Measurements from ENCODE around the gene GPR12.

The GPR12 gene

DNA sequence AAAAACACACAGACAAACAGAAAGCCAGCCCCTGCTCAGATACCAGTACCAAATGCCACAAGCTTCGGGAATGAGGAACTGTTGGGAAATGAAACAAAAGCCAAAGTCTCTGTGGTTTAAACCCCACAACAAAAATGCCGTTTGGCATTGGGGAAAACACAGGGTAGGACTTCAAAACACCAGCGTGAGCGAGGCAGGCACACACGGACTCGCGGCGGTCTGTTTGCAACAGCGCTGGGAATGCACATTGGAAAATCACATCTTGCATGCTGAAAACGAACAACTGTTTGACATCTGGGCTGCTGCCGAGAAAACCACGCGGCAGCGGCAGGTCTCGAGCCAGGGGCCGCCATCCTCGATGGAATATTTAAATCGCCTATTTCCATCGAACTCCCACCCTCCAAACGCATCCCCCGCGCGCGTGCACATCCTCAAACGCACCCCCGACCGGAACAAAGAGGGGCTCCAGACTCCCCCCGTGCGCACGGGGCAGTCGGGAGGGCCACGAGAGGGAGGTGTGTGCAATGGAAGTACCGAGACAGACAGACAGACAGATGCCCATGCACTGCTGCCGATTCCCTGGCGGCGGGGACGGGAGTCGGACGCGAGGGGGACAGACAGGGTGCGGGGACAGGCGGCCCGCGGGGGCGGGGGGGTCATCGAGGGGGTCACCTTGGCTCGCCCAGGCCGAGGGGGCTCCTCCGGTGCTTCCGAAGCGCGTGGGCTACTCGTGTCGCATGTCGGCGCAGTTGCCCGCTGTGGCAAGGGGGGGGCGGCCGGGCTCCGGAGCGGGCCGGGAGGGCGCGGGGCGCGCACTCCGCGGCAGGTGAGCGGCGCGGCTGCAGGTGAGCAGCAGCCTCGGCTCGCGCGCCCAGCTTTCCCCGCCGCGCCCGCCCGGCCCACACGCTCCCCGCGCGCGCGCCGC, at the start of gene GPR12:
Gene GPR12 (minus strand): TSS at position 880 of the 925 bp plus-strand sequence. CDS start 959 bp downstream, outside the sequence.
- TF ChIP-seq, protein P1, sequence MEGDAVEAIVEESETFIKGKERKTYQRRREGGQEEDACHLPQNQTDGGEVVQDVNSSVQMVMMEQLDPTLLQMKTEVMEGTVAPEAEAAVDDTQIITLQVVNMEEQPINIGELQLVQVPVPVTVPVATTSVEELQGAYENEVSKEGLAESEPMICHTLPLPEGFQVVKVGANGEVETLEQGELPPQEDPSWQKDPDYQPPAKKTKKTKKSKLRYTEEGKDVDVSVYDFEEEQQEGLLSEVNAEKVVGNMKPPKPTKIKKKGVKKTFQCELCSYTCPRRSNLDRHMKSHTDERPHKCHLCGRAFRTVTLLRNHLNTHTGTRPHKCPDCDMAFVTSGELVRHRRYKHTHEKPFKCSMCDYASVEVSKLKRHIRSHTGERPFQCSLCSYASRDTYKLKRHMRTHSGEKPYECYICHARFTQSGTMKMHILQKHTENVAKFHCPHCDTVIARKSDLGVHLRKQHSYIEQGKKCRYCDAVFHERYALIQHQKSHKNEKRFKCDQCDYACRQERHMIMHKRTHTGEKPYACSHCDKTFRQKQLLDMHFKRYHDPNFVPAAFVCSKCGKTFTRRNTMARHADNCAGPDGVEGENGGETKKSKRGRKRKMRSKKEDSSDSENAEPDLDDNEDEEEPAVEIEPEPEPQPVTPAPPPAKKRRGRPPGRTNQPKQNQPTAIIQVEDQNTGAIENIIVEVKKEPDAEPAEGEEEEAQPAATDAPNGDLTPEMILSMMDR (IDR thresholded peaks at IDR 0.05): no peak
- TF ChIP-seq ZFX (IDR thresholded peaks at IDR 0.05; ENCODE audit: borderline replicate concordance): no peak
- no peak within 1 kb of the TSS for H3K27ac ChIP-seq

DNA sequence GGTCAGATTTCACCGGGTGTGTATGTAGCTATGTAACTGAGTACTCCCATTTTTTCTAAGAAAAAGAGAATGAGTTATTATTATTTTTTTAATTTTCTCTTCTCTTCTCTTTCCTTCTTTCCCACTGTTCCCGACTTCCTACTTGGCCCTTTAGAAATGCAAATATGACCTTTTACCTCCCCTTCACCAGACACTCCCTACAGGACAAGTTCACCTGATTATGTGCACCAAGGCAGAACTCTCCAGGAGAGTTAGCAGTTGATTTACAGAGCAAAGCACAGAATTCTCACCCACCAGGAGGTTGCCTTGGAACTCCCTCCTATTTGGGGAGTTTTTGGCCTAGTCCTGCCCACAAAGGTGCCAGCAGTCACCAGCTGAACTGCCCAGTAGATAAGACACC, 49.5 kb upstream of the GPR12 start:
- no peak for TF ChIP-seq ZFX (IDR thresholded peaks at IDR 0.05; ENCODE audit: borderline replicate concordance)
- TF ChIP-seq, protein P1 (IDR thresholded peaks at IDR 0.05): no peak
- no peak overlapping the region for H3K27ac ChIP-seq

DNA sequence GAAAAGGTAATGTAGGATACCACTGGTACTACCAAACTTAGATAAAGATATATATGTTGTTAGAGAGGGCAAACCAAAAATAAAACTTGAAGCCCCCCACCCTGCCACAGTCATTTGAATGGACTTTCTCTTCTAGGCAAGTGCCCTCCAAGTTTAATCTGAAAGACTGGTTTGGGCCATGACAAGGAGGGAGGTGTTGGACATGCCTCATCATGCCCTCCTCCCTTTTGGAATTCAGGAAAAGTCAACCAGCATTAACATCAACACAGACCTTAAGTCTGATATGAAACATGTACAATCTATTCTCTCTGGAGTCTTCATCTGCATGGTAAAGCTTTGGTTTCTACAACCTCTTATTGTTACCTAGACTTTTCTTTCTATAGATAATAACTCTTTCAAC, 46.3 kb upstream of the GPR12 start:
- no peak overlapping the region for H3K27ac ChIP-seq
- TF ChIP-seq ZFX (IDR thresholded peaks at IDR 0.05; ENCODE audit: borderline replicate concordance): no peak
- TF ChIP-seq, protein P1 (IDR thresholded peaks at IDR 0.05): no peak

GRCh38 chr13:26787961-26788360, 27.4 kb upstream of the GPR12 start:
- H3K27ac ChIP-seq: no peak overlapping the region
- no peak for TF ChIP-seq ZFX (IDR thresholded peaks at IDR 0.05; ENCODE audit: borderline replicate concordance)
- TF ChIP-seq, protein P1 (IDR thresholded peaks at IDR 0.05): no peak

DNA sequence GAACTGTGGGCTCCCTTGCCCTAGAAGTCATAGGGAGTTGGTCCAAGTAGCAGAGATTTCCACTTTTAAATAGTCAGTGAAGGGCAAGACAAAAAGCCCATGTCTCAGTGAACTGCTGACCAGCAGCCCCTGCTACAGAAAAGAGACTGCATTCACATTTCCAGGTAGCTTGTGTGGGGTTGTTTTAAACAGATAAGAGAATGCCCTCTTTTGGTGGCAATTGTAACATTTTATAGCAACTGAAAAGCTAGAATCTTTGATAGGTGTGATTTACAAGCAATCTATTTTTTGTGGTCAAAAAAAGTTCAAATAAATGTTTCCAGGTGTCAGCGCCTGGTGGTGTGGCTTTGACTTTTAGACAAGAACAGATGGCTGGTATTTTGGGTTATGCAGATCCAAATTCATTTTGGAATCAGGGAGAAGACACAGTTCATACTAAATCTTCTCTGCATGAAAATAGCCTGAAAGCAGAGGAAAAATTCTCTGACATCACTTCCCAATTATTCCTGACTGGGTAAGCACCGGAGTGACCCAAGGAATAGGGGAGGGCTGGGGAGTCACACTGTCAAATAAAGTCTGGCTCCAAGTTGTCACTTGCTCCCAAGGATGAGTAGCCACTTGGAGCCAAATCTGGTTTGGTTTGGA, 26.2 kb upstream of the GPR12 start:
- H3K27ac ChIP-seq: no peak overlapping the region

GRCh38 chr13:26785838-26786630, 25.4 kb upstream of the GPR12 start:
- no peak overlapping the region for H3K27ac ChIP-seq
- TF ChIP-seq ZFX (IDR thresholded peaks at IDR 0.05; ENCODE audit: borderline replicate concordance): no peak
- TF ChIP-seq, protein P1 (IDR thresholded peaks at IDR 0.05): no peak

More for the DNA sequence above, 26.2 kb upstream of the GPR12 start:
- no peak for TF ChIP-seq ZFX (IDR thresholded peaks at IDR 0.05; ENCODE audit: borderline replicate concordance)
- TF ChIP-seq, protein P1 (IDR thresholded peaks at IDR 0.05): no peak

All from 22Rv1 (cell line).